K562 (cell line): ENCODE results near the gene DDX51. TPM values are rescaled to one million over a fixed set of nuclear protein-coding genes. Genes with fewer than 3 reads are reported as not detected.

ENCODE experiments used
- ATAC-seq: fragments of 200-7000 bp; cut with Tn5 transposase; 3 replicates; pipeline ENCODE4 v1.9.1; 2020; ENCODE audit warnings: moderate library complexity
- BruUV-seq: library from RNA; stranded (reverse); fragments of 400-500 nt; replicated peaks from 2 replicates; lab custom pipeline; 2021; lab: Mats Ljungman, UMichigan
- CTCF ChIA-PET: fragments of 300-600 bp; formaldehyde crosslinking; extraction: SDS; loops from one replicate; lab custom pipeline; 2021; ENCODE audit warnings: low intra/inter-chr PET ratio; lab: Yijun Ruan, JAX
- POLR2A ChIA-PET: fragments of 300-600, 350-650 bp; sonication (Branson Sonifier 250); formaldehyde crosslinking; extraction: SDS; loops from one replicate; lab custom pipeline; 2021; ENCODE audit warnings: antibody characterized with exemption, inconsistent platforms; lab: Yijun Ruan, JAX
- DNase-seq, 4 experiments: peaks; one replicate each; pipeline versions ENCODE4 v3.0.0 to v3.0.0-alpha.2; 2011 to 2018; ENCODE audit warnings: low spot score in 3 of 4, mixed read lengths in 3 of 4; ENCODE audit errors: extremely low read depth in 1 of 4
- FAIRE-seq: peaks from 2 replicates; lab custom pipeline; 2011; peaks lifted over from hg19 to GRCh38; lab: Jason Lieb, UNC
- H2AFZ ChIP-seq: 2 replicates; pipeline ENCODE4 v1.6.0; 2011; ENCODE audit warnings: low read depth, low read length, control low read depth, inconsistent platforms
- H3K27ac ChIP-seq: fragments of 200-600 bp; 3 replicates; pipeline ENCODE4 v1.8.0; 2011; ENCODE audit warnings: low read depth, mild to moderate bottlenecking, control low read depth, inconsistent platforms, low read length, moderate library complexity, mixed read lengths; ENCODE audit errors: extremely low read depth
- H3K27me3 ChIP-seq, 2 experiments: fragments of 300-600 bp in 1 of 2; 2 replicates in 1 of 2; 3 replicates in 1 of 2; pipeline versions ENCODE4 v1.6.0 to v1.8.0; 2011; ENCODE audit warnings: inconsistent platforms in 2 of 2, low read length in 2 of 2, mild to moderate bottlenecking in 1 of 2, mixed read lengths in 1 of 2, moderate library complexity in 1 of 2; ENCODE audit not compliant: control insufficient read depth in 2 of 2, insufficient read depth in 2 of 2
- H3K36me3 ChIP-seq: fragments of 300-600 bp; 3 replicates; pipeline ENCODE4 v1.8.0; 2011; ENCODE audit warnings: mild to moderate bottlenecking, low read length, inconsistent platforms; ENCODE audit not compliant: control insufficient read depth, insufficient read depth
- H3K4me1 ChIP-seq, 2 experiments: fragments of 200-600 bp in 1 of 2; replicated peaks in 1 of 2; 2 replicates in 1 of 2; 3 replicates in 1 of 2; pipeline versions ENCODE4 v1.5.1 to v1.8.0; 2011; ENCODE audit warnings: inconsistent platforms in 2 of 2, low read length in 2 of 2, mild to moderate bottlenecking in 1 of 2, mixed read lengths in 1 of 2, moderate library complexity in 1 of 2; ENCODE audit not compliant: control insufficient read depth in 2 of 2, insufficient read depth in 2 of 2
- H3K4me2 ChIP-seq: 2 replicates; pipeline ENCODE4 v1.6.1; 2011; ENCODE audit warnings: low read length, control low read depth, inconsistent platforms, mixed read lengths; ENCODE audit not compliant: insufficient read depth
- H3K4me3 ChIP-seq: fragments of 200-600 bp; sonication (generic), shearing (Covaris generic); 2 replicates; pipeline ENCODE4 v1.5.1; 2016; ENCODE audit warnings: control low read depth, inconsistent platforms
- H3K79me2 ChIP-seq: fragments of 200-600 bp; 3 replicates; pipeline ENCODE4 v1.8.0; 2011; ENCODE audit warnings: low read length, inconsistent platforms; ENCODE audit not compliant: control insufficient read depth, insufficient read depth
- H3K9ac ChIP-seq, 2 experiments: 2 replicates each; pipeline versions ENCODE4 v1.6.0 to v1.6.1; 2011; ENCODE audit warnings: low read depth in 2 of 2, low read length in 2 of 2, control low read depth in 1 of 2, inconsistent platforms in 1 of 2, mild to moderate bottlenecking in 1 of 2, mixed read lengths in 1 of 2; ENCODE audit not compliant: insufficient read depth in 1 of 2
- H3K9me1 ChIP-seq: one replicate; pipeline ENCODE4 v1.6.0; 2011; ENCODE audit warnings: inconsistent platforms, mild to moderate bottlenecking, low read length, moderate library complexity; ENCODE audit not compliant: control insufficient read depth, insufficient read depth
- H3K9me3 ChIP-seq: replicated peaks from 2 replicates; pipeline ENCODE4 v1.5.1; 2011; ENCODE audit warnings: low read depth, low read length, inconsistent platforms; ENCODE audit not compliant: control insufficient read depth, insufficient read depth
- H4K20me1 ChIP-seq: replicated peaks from 2 replicates; pipeline ENCODE4 v1.6.1; 2011; ENCODE audit warnings: low read length, inconsistent platforms, mixed read lengths; ENCODE audit not compliant: control insufficient read depth, insufficient read depth
- KDM4B ChIP-seq, 2 experiments: fragments of 450-650 bp in 1 of 2; sonication (generic) in 1 of 2; IDR thresholded peaks; 2 replicates each; pipeline ENCODE4 v1.6.1; 2016 to 2017; ENCODE audit warnings: borderline replicate concordance in 2 of 2, antibody characterized with exemption in 1 of 2, low read depth in 1 of 2, mild to moderate bottlenecking in 1 of 2
- ZNF518B ChIP-seq: fragments of 250-450 bp; sonication (Bioruptor Pico); IDR thresholded peaks from 2 replicates; pipeline ENCODE4 v1.5.0; 2021; ENCODE audit warnings: mild to moderate bottlenecking, moderate library complexity
- WGBS: fragments of 100-300 bp; shearing (Covaris generic); methylation state at CpG from one replicate; pipeline ENCODE4 v1.1.6; 2016; ENCODE audit warnings: low coverage, mixed read lengths; ENCODE audit not compliant: insufficient coverage; ENCODE audit errors: missing lambda C conversion rate; 5-methylcytosine and 5-hydroxymethylcytosine counted together
- in situ Hi-C: fragments of 300-500 bp; cut with MboI; formaldehyde crosslinking; loops from 4 replicates; pipeline ENCODE4 v1.15.0; 2018; ENCODE audit warnings: inconsistent platforms, mixed read lengths
- intact Hi-C: fragments of 100-400 bp; cut with micrococcal nuclease; formaldehyde crosslinking; loops from 2 replicates; pipeline ENCODE4 v1.14.2; 2022
- polyA plus RNA-seq, 8 experiments: library from polyadenylated mRNA; depleted of rRNA in 4 of 8; stranded (reverse) in 5 of 8; unstranded in 3 of 8; fragments of >200 nt; fragmentation: Nextera tagmentation in 2 of 8; fragmentation: Illumina TruSeq in 1 of 8; extraction: Ambion mirVana in 2 of 8; extraction: Trizol in 1 of 8; gene quantifications; 2 replicates each; pipeline versions ENCODE4 v1.2.1 to v1.2.3, GENCODE V29; 2011 to 2014; ENCODE audit warnings: inconsistent platforms in 1 of 8, missing spikeins in 1 of 8
- total RNA-seq, 7 experiments: library from RNA; depleted of rRNA in 6 of 7; stranded (reverse); fragments of >200 nt in 6 of 7; fragmentation: Illumina TruSeq in 2 of 7; extraction: Trizol in 2 of 7; gene quantifications; 2 replicates each; pipeline versions ENCODE4 v1.2.1 to v1.2.3, GENCODE V29; 2011 to 2021; ENCODE audit warnings: low replicate concordance in 1 of 7

DDX51 gene
- total and polyA plus RNA-seq, 9 of the 15 experiments (the other 6 are each of a cell fraction or from before 2014, with no cell fraction given): 1.1 to 35.9 (median 12.4) TPM

- intact Hi-C loops: no loop called here
- no peaks in the 10 kb centered on the region for H4K20me1 ChIP-seq
- H3K4me1 ChIP-seq: peaks cover 0 to 32% of the 10 kb centered on the region in 2 experiments; a peak in 2 of 5 replicates
- H3K27ac ChIP-seq: no peak overlapping the region
- H3K79me2 ChIP-seq: no peaks in the 10 kb centered on the region
- peaks cover 23% of the 10 kb centered on the region for H3K9me3 ChIP-seq
- no peak overlapping the region for H3K9ac ChIP-seq
- no peaks in the 10 kb centered on the region for H3K9me1 ChIP-seq
- DNase-seq: no peak
- in situ Hi-C loops: no loop called here
- ChIA-PET CTCF (no interaction called here), POLR2A (interaction anchor here (1.0 kb wide), 1 partner anchor 18 kb away, joined by 4 read pairs; no protein-coding TSS in a partner anchor)
- no peak for ATAC-seq
- FAIRE-seq: no peak
- no peak overlapping the region for H3K4me2 ChIP-seq
- TF ChIP-seq KDM4B (IDR thresholded peaks at IDR 0.05; ENCODE audit: borderline replicate concordance in 2 of 2, low read depth in 1 of 2) (no peak), ZNF518B (CRISPR knock-in tag) (no peak)
- H2AFZ ChIP-seq: no peak overlapping the region
- no peak overlapping the region for H3K4me3 ChIP-seq
- 71% methylated on average over 16 of the region's 16 CpGs for WGBS
- H3K27me3 ChIP-seq: no peaks in the 10 kb centered on the region; a peak in 1 of 5 replicates
- BruUV-seq: no TSS peak
- peaks cover 29% of the 10 kb centered on the region for H3K36me3 ChIP-seq
Observed at GRCh38 chr12:132160016-132160415, 15.9 kb upstream of the DDX51 start.
